Right atrium auricular region (tissue), 2 donors: ENCODE measurements around the gene EIPR1. TPM values are rescaled to one million over a fixed set of nuclear protein-coding genes. Genes with fewer than 3 reads are reported as not detected.

Experiments used
- DNase-seq: peaks from one replicate; pipeline ENCODE4 v3.0.0-alpha.2; 2019; ENCODE audit warnings: low spot score
- H3K27ac ChIP-seq, 2 donors: fragments of 200-600 bp; sonication (generic); 1 replicate in 1 of 2; 2 replicates in 1 of 2; pipeline ENCODE4 v1.5.1; 2016 to 2019
- H3K27me3 ChIP-seq, 2 donors: fragments of 200-600 bp; sonication (generic); one replicate each; pipeline versions ENCODE4 v1.5.1 to v1.6.0; 2017 to 2019
- H3K36me3 ChIP-seq: fragments of 200-600 bp; sonication (generic); one replicate; pipeline ENCODE4 v1.5.1; 2016
- H3K4me1 ChIP-seq, 2 donors: fragments of 200-600 bp; sonication (generic); one replicate each; pipeline versions ENCODE4 v1.5.1 to v1.6.0; 2017 to 2019
- H3K4me3 ChIP-seq, 2 donors: fragments of 200-600 bp; sonication (generic); 1 replicate in 1 of 2; 2 replicates in 1 of 2; pipeline ENCODE4 v1.5.1; 2017 to 2019; ENCODE audit warnings: mild to moderate bottlenecking in 1 of 2, moderate library complexity in 1 of 2
- H3K9me3 ChIP-seq, 2 donors: fragments of 200-600 bp; sonication (generic); one replicate each; pipeline ENCODE4 v1.5.1; 2019
- CTCF ChIP-seq, 2 donors: fragments of 200-600 bp; sonication (generic); IDR thresholded peaks; one replicate each; pipeline ENCODE4 v1.5.1; 2019; ENCODE audit warnings: antibody characterized with exemption in 2 of 2
- total RNA-seq, 2 donors: library from RNA; depleted of rRNA; stranded (reverse); fragments of >200 nt; gene quantifications; one replicate each; pipeline ENCODE4 v1.1.0, GENCODE V29; 2016

EIPR1 gene
- total RNA-seq, 2 donors from 2014 or later, result 13.2 to 13.6 TPM

- Histone ChIP-seq H3K4me1 (no peaks in the 10 kb centered on the region), H3K4me3 (no peak overlapping the region), H3K36me3 (no peaks in the 10 kb centered on the region), H3K27ac (no peak overlapping the region), H3K9me3 (peaks cover 0 to 11% of the 10 kb centered on the region in 2 donors), H3K27me3 (no peaks in the 10 kb centered on the region)
- no peak for DNase-seq
- TF ChIP-seq CTCF (IDR thresholded peaks at IDR 0.05), result no peak
These were observed 133.1 kb downstream of the EIPR1 start for GRCh38 chr2:3244486-3244885.

GRCh38 chr2:3243804-3244203 is 133.8 kb downstream of the EIPR1 start:
- no peak for DNase-seq
- TF ChIP-seq CTCF (IDR thresholded peaks at IDR 0.05), result no peak
- peaks cover 0 to 4% of the 10 kb centered on the region in 2 donors for H3K9me3 ChIP-seq
- no peak overlapping the region for H3K4me3 ChIP-seq
- H3K27me3 ChIP-seq, result no peaks in the 10 kb centered on the region
- no peaks in the 10 kb centered on the region for H3K4me1 ChIP-seq
- no peak overlapping the region for H3K27ac ChIP-seq
- no peaks in the 10 kb centered on the region for H3K36me3 ChIP-seq

GRCh38 chr2:3242747-3243369 is 134.8 kb downstream of the EIPR1 start:
- H3K36me3 ChIP-seq, result no peaks in the 10 kb centered on the region
- TF ChIP-seq CTCF (IDR thresholded peaks at IDR 0.05), result no peak
- H3K4me1 ChIP-seq, result no peaks in the 10 kb centered on the region
- H3K27ac ChIP-seq, result no peak overlapping the region
- no peak for DNase-seq
- no peaks in the 10 kb centered on the region for H3K9me3 ChIP-seq
- H3K4me3 ChIP-seq, result no peak overlapping the region
- no peaks in the 10 kb centered on the region for H3K27me3 ChIP-seq

GRCh38 chr2:3241971-3242746 is 135.5 kb downstream of the EIPR1 start:
- no peaks in the 10 kb centered on the region for H3K4me1 ChIP-seq
- H3K27ac ChIP-seq, result no peak overlapping the region
- H3K4me3 ChIP-seq, result no peak overlapping the region
- no peaks in the 10 kb centered on the region for H3K27me3 ChIP-seq
- no peaks in the 10 kb centered on the region for H3K36me3 ChIP-seq
- no peaks in the 10 kb centered on the region for H3K9me3 ChIP-seq
- no peak for DNase-seq
- TF ChIP-seq CTCF (IDR thresholded peaks at IDR 0.05), result no peak

- Histone ChIP-seq H3K27me3 (no peaks in the 10 kb centered on the region), H3K36me3 (no peaks in the 10 kb centered on the region), H3K4me3 (no peak overlapping the region), H3K9me3 (no peaks in the 10 kb centered on the region), H3K27ac (no peak overlapping the region), H3K4me1 (no peaks in the 10 kb centered on the region)
- no peak for TF ChIP-seq CTCF (IDR thresholded peaks at IDR 0.05)
- DNase-seq, result no peak
These were observed 138.4 kb downstream of the EIPR1 start for GRCh38 chr2:3238951-3239841.
